CD14-positive monocyte (primary cell): ENCODE measurements around the gene NRSN2. TPM values are rescaled to one million over a fixed set of nuclear protein-coding genes. Genes with fewer than 3 reads are reported as not detected.

Experiments
- DNase-seq, 3 donors: peaks; one replicate each; pipeline ENCODE4 v3.0.0-alpha.2; 2011 to 2022
- H2AFZ ChIP-seq: 2 replicates; pipeline ENCODE4 v1.6.0; 2012; ENCODE audit warnings: mild to moderate bottlenecking, low read depth, low read length, inconsistent platforms; ENCODE audit not compliant: insufficient read depth, poor library complexity, severe bottlenecking
- H3K27ac ChIP-seq, 2 donors: 1 replicate in 1 of 2; 2 replicates in 1 of 2; pipeline ENCODE4 v1.5.1; 2012 to 2013; ENCODE audit warnings: low read length in 2 of 2, control low read depth in 1 of 2, inconsistent platforms in 1 of 2, low read depth in 1 of 2, mild to moderate bottlenecking in 1 of 2
- H3K27me3 ChIP-seq, 2 donors: one replicate each; pipeline versions ENCODE4 v1.6.0 to v1.6.1; 2011 to 2013; ENCODE audit warnings: low read length in 2 of 2; ENCODE audit not compliant: control insufficient read depth in 2 of 2, insufficient read depth in 2 of 2
- H3K36me3 ChIP-seq, 2 donors: replicated peaks in 1 of 2; 1 replicate in 1 of 2; 2 replicates in 1 of 2; pipeline versions ENCODE4 v1.5.1 to v1.6.1; 2012 to 2013; ENCODE audit warnings: low read length in 2 of 2, control low read depth in 1 of 2, inconsistent platforms in 1 of 2, mild to moderate bottlenecking in 1 of 2; ENCODE audit not compliant: insufficient read depth in 2 of 2, control insufficient read depth in 1 of 2
- H3K4me1 ChIP-seq, 2 donors: 1 replicate in 1 of 2; 2 replicates in 1 of 2; pipeline versions ENCODE4 v1.5.1 to v1.6.1; 2012 to 2013; ENCODE audit warnings: low read length in 2 of 2, control low read depth in 1 of 2, inconsistent platforms in 1 of 2, mild to moderate bottlenecking in 1 of 2, moderate library complexity in 1 of 2; ENCODE audit not compliant: insufficient read depth in 2 of 2, control insufficient read depth in 1 of 2
- H3K4me2 ChIP-seq: replicated peaks from 2 replicates; pipeline ENCODE3; 2012; ENCODE audit warnings: low read length, moderate library complexity, mild to moderate bottlenecking; ENCODE audit not compliant: poor library complexity, severe bottlenecking; ENCODE audit errors: extremely low read depth
- H3K4me3 ChIP-seq, 3 experiments: fragments of 200-600 bp in 1 of 3; sonication (generic) in 1 of 3; replicated peaks in 1 of 3; 1 replicate in 2 of 3; 2 replicates in 1 of 3; pipeline ENCODE4 v1.5.1; 2011 to 2013; ENCODE audit warnings: low read length in 3 of 3, mild to moderate bottlenecking in 3 of 3, control low read depth in 2 of 3, low read depth in 2 of 3, inconsistent platforms in 1 of 3, moderate library complexity in 1 of 3
- H3K79me2 ChIP-seq: 2 replicates; pipeline ENCODE4 v1.6.0; 2012; ENCODE audit warnings: mild to moderate bottlenecking, control low read depth, inconsistent platforms, low read length, moderate library complexity; ENCODE audit not compliant: insufficient read depth
- H3K9ac ChIP-seq: 2 replicates; pipeline ENCODE4 v1.6.0; 2017; ENCODE audit warnings: low read length, mild to moderate bottlenecking; ENCODE audit not compliant: insufficient read depth, poor library complexity, severe bottlenecking
- H3K9me3 ChIP-seq, 2 donors: replicated peaks in 1 of 2; 1 replicate in 1 of 2; 2 replicates in 1 of 2; pipeline versions ENCODE4 v1.5.1 to v1.6.1; 2012 to 2013; ENCODE audit warnings: low read length in 2 of 2, control low read depth in 1 of 2; ENCODE audit not compliant: control insufficient read depth in 1 of 2, insufficient read depth in 1 of 2
- H4K20me1 ChIP-seq: 2 replicates; pipeline ENCODE4 v1.6.0; 2012; ENCODE audit warnings: mild to moderate bottlenecking, low read length, control low read depth, moderate library complexity; ENCODE audit not compliant: insufficient read depth
- H3K27ac Mint-ChIP-seq, 7 donors: one replicate each; pipeline ENCODE4 v1.8.0; 2020; ENCODE audit warnings: mild to moderate bottlenecking in 7 of 7, mixed read lengths in 7 of 7, moderate library complexity in 6 of 7, inconsistent platforms in 2 of 7
- H3K27me3 Mint-ChIP-seq, 3 donors: one replicate each; pipeline ENCODE4 v1.8.0; 2021 to 2022; ENCODE audit warnings: low read depth in 3 of 3, mild to moderate bottlenecking in 3 of 3, mixed read lengths in 3 of 3, moderate library complexity in 3 of 3, inconsistent platforms in 1 of 3
- H3K36me3 Mint-ChIP-seq, 2 donors: one replicate each; pipeline ENCODE4 v1.8.0; 2020; ENCODE audit warnings: mixed read lengths in 2 of 2, inconsistent platforms in 1 of 2, mild to moderate bottlenecking in 1 of 2
- H3K4me1 Mint-ChIP-seq: one replicate; pipeline ENCODE4 v1.8.0; 2020; ENCODE audit warnings: mild to moderate bottlenecking, mixed read lengths
- H3K4me3 Mint-ChIP-seq, 2 donors: one replicate each; pipeline ENCODE4 v1.8.0; 2020; ENCODE audit warnings: mild to moderate bottlenecking in 2 of 2, mixed read lengths in 2 of 2, moderate library complexity in 1 of 2
- H3K9me3 Mint-ChIP-seq, 7 donors: one replicate each; pipeline ENCODE4 v1.8.0; 2020 to 2022; ENCODE audit warnings: mixed read lengths in 7 of 7, mild to moderate bottlenecking in 6 of 7, moderate library complexity in 6 of 7, inconsistent platforms in 2 of 7
- WGBS: methylation state at CpG from one replicate; pipeline ENCODE4 v1.1.5; 2013; ENCODE audit warnings: missing lambda C conversion rate; ENCODE audit not compliant: insufficient coverage; 5-methylcytosine and 5-hydroxymethylcytosine counted together
- intact Hi-C, 2 donors: fragments of 100-400 bp; cut with micrococcal nuclease; formaldehyde crosslinking; loops; one replicate each; pipeline versions ENCODE4 v1.15.0 to v1.15.1; 2023
- polyA plus RNA-seq, 3 donors: library from polyadenylated mRNA; depleted of rRNA in 1 of 3; unstranded in 2 of 3; stranded (reverse) in 1 of 3; fragments of 300-500 nt in 2 of 3; fragments of >200 nt in 1 of 3; fragmentation: Illumina TruSeq in 2 of 3; gene quantifications; 1 replicate in 2 of 3; 2 replicates in 1 of 3; pipeline ENCODE4 v1.2.3, GENCODE V29; 2012 to 2021
- TF ChIP-seq, protein P1 (sequence below): fragments of 200-600 bp; IDR thresholded peaks from one replicate; pipeline ENCODE4 v1.8.0; 2022; ENCODE audit warnings: antibody characterized with exemption, mild to moderate bottlenecking

Gene NRSN2
- polyA plus RNA-seq, 3 donors = 0.09 to 0.73 (median 0.56) TPM

DNA sequence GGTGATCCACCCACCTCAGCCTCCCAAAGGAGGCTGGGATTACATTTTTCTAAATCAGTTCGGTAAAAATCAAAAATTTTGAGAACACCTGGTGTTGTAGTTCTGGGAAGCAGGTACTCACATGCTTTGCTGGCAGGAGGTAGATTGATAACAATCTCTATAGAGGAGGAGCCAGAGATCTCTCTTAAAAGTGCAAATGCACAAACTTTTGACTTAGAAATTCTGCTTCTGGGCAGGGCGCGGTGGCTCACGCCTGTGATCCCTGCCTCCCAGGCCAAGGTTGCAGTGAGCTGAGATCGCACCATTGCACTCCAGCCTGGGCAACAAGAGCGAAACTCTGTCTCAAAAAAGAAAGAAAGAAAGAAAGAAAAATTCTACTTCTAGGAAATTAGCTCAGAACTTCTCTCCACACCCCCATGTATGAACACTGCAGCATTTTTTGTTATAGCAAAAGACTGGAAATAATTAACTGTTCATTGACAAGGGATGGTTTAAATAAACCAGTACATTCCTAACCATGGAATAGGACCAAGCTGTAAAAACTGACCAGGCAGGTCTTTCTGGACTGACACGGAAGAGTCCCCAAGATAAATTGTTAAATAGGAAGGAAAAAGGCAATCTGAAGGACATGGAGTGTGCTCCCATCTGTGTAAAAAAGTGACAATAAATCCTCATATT lies 19.3 kb downstream of the NRSN2 start:
- no peaks in the 10 kb centered on the region for H3K9me3 Mint-ChIP-seq
- no peak for DNase-seq
- H3K4me1 Mint-ChIP-seq = peaks cover 29% of the 10 kb centered on the region
- TF ChIP-seq, protein P1, sequence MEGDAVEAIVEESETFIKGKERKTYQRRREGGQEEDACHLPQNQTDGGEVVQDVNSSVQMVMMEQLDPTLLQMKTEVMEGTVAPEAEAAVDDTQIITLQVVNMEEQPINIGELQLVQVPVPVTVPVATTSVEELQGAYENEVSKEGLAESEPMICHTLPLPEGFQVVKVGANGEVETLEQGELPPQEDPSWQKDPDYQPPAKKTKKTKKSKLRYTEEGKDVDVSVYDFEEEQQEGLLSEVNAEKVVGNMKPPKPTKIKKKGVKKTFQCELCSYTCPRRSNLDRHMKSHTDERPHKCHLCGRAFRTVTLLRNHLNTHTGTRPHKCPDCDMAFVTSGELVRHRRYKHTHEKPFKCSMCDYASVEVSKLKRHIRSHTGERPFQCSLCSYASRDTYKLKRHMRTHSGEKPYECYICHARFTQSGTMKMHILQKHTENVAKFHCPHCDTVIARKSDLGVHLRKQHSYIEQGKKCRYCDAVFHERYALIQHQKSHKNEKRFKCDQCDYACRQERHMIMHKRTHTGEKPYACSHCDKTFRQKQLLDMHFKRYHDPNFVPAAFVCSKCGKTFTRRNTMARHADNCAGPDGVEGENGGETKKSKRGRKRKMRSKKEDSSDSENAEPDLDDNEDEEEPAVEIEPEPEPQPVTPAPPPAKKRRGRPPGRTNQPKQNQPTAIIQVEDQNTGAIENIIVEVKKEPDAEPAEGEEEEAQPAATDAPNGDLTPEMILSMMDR = no peak
- H3K27ac Mint-ChIP-seq = peak overlapping the region in 1 of 7 donors; percentile 29
- Histone ChIP-seq H3K4me1 (peaks cover 19 to 28% of the 10 kb centered on the region in 2 donors), H4K20me1 (no peaks in the 10 kb centered on the region), H3K9ac (no peak overlapping the region), H3K9me3 (no peaks in the 10 kb centered on the region), H3K79me2 (no peaks in the 10 kb centered on the region), H3K27me3 (no peaks in the 10 kb centered on the region), H3K36me3 (no peaks in the 10 kb centered on the region), H3K4me3 (no peak overlapping the region), H3K4me2 (no peak overlapping the region), H3K27ac (no peak overlapping the region), H2AFZ (no peak overlapping the region)
- no peaks in the 10 kb centered on the region for H3K36me3 Mint-ChIP-seq
- H3K27me3 Mint-ChIP-seq = peaks cover 1 to 5% (median 4%) of the 10 kb centered on the region in 3 donors
- intact Hi-C loops = no loop called here
- WGBS = 93% methylated on average over 3 of the region's 7 CpGs
- H3K4me3 Mint-ChIP-seq = no peak overlapping the region

DNA sequence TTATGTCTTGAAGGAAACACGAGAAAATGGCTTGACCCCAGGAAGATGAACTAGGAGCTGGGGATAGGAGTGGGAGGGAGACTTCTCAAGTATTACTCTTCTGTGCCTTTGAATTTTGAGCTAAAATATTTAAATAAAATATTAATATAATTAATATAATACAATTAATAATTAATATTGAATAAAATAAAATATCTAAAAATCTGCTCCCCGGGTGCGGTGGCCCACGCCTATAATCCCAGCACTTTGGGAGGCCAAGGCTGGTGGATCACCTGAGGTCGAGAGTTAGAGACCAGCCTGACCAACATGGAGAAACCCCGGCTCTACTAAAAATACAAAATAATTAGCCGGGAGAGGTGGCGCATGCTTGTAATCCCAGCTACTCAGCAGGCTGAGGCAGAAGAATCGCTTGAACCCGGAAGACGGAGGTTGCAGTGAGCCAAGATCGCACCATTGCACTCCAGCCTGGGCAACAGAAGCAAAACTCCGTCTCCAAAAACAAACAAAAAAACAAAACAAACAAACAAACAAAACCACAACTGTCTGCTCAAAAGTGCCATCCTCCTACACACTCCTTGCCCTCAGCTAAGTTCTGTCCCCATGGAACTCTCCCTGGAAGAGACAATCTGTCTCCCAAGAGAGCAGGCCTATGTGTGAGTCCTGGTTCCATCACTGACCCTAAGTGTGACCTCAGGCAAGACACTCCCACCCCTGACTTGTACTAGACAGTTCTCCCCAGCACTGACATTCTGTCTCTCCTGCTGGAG lies 20.0 kb downstream of the NRSN2 start:
- no peak overlapping the region for H3K4me3 ChIP-seq
- H2AFZ ChIP-seq = no peak overlapping the region
- WGBS = 95% methylated on average over 9 of the region's 13 CpGs
- no peaks in the 10 kb centered on the region for H3K27me3 ChIP-seq
- peaks cover 36% of the 10 kb centered on the region for H3K4me1 Mint-ChIP-seq
- intact Hi-C loops = no loop called here
- peaks cover 1 to 5% (median 4%) of the 10 kb centered on the region in 3 donors for H3K27me3 Mint-ChIP-seq
- no peak overlapping the region for H3K27ac ChIP-seq
- H3K79me2 ChIP-seq = no peaks in the 10 kb centered on the region
- H3K9ac ChIP-seq = no peak overlapping the region
- H3K9me3 Mint-ChIP-seq = no peaks in the 10 kb centered on the region
- no peak for DNase-seq
- H3K36me3 ChIP-seq = no peaks in the 10 kb centered on the region
- no peak overlapping the region for H3K4me2 ChIP-seq
- H4K20me1 ChIP-seq = no peaks in the 10 kb centered on the region
- no peak overlapping the region for H3K27ac Mint-ChIP-seq
- no peak overlapping the region for H3K4me3 Mint-ChIP-seq
- H3K4me1 ChIP-seq = peaks cover 26 to 34% of the 10 kb centered on the region in 2 donors
- H3K36me3 Mint-ChIP-seq = no peaks in the 10 kb centered on the region
- no peaks in the 10 kb centered on the region for H3K9me3 ChIP-seq
- TF ChIP-seq, protein P1 = no peak
